ENCODE results near the gene HIVEP3.

- TF ChIP-seq CTCF (IDR thresholded peaks at IDR 0.05; ENCODE audit: poor library complexity) (no peak), EZH2phosphoT487 (IDR thresholded peaks at IDR 0.05; ENCODE audit: low read depth, severe bottlenecking, unreplicated experiment) (no peak), EZH2 (IDR thresholded peaks at IDR 0.05; ENCODE audit: borderline replicate concordance) (no peak)
Observed at GRCh38 chr1:41880261-41880660, 38.5 kb downstream of the HIVEP3 start.
